HG03460 (cell line): ENCODE data around the gene FKBP9.
A peak's percentile ranks its signal among the peaks of the same experiment; 100 is the strongest.
"Not testable (repeated sequence)": the region's sequence is repeated elsewhere in the genome, so short reads cannot be mapped to it uniquely, and the experiment has no call there.

Source experiments
- ATAC-seq: cut with Tn5 transposase; IDR thresholded peaks from one replicate; pipeline ENCODE4 v1.9.1; 2021; ENCODE audit not compliant: unreplicated experiment

FKBP9 gene

DNA sequence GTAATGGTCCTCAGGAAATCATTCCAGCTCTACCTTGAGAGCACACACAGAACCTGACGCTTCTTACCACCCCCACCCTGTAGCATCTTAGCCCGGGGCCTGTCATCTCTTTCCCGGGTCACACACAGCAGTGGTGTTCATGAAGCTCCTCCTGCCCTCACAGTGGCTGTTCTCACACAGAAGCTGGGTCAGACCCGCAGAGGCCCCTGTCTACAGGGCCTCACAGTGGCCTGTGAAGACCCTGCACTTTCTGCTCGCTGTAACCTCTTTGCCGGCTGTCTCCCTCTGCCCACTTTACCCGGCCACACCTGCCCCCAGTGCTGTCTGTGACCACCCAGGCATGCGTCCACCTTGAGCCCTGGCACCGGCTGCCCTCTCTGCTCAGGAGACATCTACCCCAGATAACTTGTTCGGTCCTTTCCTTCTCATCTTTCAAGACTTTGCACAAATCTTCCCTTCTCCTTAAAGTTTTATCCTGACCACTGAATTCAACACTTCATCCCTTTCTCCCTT, 46.9 kb downstream of the FKBP9 start:
- not testable (repeated sequence) for ATAC-seq

DNA sequence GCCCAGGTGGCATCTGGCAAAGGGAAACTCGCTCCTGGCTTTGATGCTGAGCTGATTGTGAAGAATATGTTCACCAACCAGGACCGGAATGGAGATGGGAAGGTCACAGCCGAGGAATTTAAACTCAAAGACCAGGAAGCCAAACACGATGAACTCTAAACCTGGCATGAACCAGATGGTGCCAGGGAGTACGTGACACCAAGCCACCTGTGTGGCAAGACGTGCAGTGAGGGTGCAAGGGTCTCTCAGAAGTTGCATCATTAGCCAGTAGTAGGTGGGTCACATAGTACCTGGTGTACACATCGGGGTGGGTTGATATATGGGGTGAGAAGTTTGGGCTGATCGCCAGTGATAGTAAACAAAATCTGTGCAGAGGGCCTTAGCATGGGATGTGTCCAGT, 48.0 kb downstream of the FKBP9 start:
- not testable (repeated sequence) for ATAC-seq

GRCh38 chr7:33005690-33006089, 48.5 kb downstream of the FKBP9 start:
- not testable (repeated sequence) for ATAC-seq

GRCh38 chr7:33009734-33010133, 52.5 kb downstream of the FKBP9 start:
- ATAC-seq = no peak

DNA sequence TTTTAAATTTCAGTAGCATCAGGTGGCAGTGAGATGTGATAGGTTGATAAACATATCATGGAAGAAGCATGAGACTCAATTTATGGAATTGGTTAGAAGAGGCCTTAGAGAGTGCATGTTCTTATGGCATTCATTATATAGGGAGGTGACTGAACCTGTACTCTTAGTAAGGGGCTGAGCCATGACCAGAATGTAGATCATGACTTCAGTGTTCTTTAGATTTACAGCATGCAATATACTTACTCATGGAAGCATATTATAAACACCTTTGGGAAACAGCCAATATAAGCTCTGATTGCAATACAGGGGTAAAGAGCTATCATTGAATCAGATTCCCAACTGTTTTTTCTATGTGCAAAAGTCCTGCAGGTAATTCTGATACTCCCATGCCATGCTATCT, 55.1 kb downstream of the FKBP9 start:
- no peak for ATAC-seq

GRCh38 chr7:33024189-33024757, 67.0 kb downstream of the FKBP9 start:
- ATAC-seq = no peak

- ATAC-seq = no peak
Measured at GRCh38 chr7:33035776-33036175, 78.5 kb downstream of the FKBP9 start.

GRCh38 chr7:33038639-33039038, 81.4 kb downstream of the FKBP9 start:
- ATAC-seq = no peak

GRCh38 chr7:33039257-33039902, 82.1 kb downstream of the FKBP9 start:
- peak; percentile 33 for ATAC-seq

DNA sequence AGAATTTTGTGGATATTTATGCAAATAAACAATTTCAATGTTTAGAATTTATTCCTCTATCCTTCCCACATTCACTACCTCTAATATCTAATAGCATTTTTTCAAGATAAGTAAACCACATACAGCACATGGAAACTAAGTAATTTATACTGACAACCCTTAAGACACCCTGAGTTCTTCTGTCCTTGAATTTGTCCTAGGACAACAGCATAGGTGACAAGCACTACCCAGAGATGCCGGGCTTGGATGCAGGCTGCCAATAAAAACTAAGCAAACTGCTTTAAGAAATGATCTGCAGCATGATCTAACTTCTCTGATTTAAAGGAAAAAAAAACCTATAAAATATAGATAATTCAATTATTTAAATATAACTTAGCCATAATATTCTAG, 82.7 kb downstream of the FKBP9 start:
- no peak for ATAC-seq

DNA sequence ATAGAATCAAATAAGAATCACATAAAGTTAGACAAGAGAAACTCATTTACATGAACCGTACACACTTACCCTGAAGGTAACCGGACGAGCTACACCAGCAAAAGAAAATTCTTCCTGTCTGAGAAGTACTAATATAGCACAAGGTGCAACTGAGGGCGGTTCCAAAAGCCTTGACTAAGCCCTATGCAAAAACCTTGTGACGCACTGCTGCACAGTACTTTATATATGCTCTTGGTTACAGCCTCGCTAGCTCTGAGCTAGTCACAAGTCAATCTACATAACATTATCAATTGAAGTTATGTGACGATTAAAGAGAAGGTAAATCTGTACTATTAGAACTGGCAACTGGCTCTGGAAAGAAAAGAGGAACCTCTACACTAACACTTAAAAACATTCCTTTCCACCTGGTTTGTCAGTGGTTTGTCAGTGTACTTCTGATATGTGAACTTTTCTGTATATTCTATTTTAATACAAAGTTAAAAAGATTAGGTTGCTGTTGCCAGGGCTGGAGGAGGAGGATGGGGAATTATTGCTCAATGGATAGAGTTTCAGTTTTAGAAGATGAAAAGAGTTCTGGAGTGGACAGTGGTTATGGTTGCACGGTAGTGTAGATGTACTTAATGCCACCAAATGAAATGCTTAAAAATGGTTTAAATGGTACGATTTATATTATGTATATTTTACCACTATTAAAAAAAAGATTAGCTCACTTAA, 83.7 kb downstream of the FKBP9 start:
- ATAC-seq = peak; percentile 93

- ATAC-seq = no peak
Measured at GRCh38 chr7:33041631-33042428, 84.6 kb downstream of the FKBP9 start.

- ATAC-seq = no peak
Measured at GRCh38 chr7:33043501-33044400, 86.5 kb downstream of the FKBP9 start.

DNA sequence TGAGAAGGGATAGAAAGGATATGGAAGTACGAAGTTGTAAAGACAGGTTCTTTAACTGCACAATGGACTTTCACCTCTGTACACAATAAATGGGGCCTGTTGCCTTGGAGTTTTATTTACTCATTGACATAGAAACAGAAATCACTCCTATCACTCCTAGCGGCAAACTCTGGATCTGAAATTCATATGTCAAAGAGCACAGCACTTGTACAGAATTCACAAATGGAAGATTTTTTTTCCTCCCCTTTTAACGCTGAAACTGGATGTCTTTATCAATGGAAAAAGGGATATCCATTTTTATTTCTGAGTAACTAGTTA, 87.1 kb downstream of the FKBP9 start:
- no peak for ATAC-seq

GRCh38 chr7:33044986-33045385, 87.7 kb downstream of the FKBP9 start:
- no peak for ATAC-seq

- no peak for ATAC-seq
Measured at GRCh38 chr7:33048257-33048656, 91.0 kb downstream of the FKBP9 start.

- ATAC-seq = no peak
Measured at GRCh38 chr7:33048704-33049103, 91.5 kb downstream of the FKBP9 start.

- peak; percentile 46 for ATAC-seq
Measured at GRCh38 chr7:33050535-33051318, 93.5 kb downstream of the FKBP9 start.

- ATAC-seq = no peak
Measured at GRCh38 chr7:33053721-33054120, 96.5 kb downstream of the FKBP9 start.
